B cell (primary cell): ENCODE results near the gene DAB2IP. TPM values are rescaled to one million over a fixed set of nuclear protein-coding genes. Genes with fewer than 3 reads are reported as not detected.

ENCODE experiments used
- ATAC-seq: fragments of 200-7000 bp; cut with Tn5 transposase; one replicate; pipeline ENCODE4 v1.10.0; 2021; ENCODE audit warnings: low read depth, mild to moderate bottlenecking, moderate number of reproducible peaks, moderate library complexity
- CTCF ChIA-PET: fragments of 350-600 bp; sonication (Branson Sonifier 250); formaldehyde crosslinking; loops from one replicate; lab custom pipeline; 2021; ENCODE audit warnings: antibody characterized with exemption, inconsistent platforms; lab: Charles Lee
- POLR2A ChIA-PET: fragments of 350-600 bp; sonication (Branson Sonifier 250); formaldehyde crosslinking; loops from one replicate; lab custom pipeline; 2021; ENCODE audit warnings: antibody characterized with exemption; lab: Charles Lee
- DNase-seq: peaks from one replicate; pipeline ENCODE4 v3.0.0; 2013
- H2AFZ ChIP-seq: 2 replicates; pipeline ENCODE4 v1.6.1; 2012; ENCODE audit warnings: mild to moderate bottlenecking, low read depth, low read length; ENCODE audit not compliant: insufficient read depth, poor library complexity, severe bottlenecking
- H3K27ac ChIP-seq, 2 donors: 1 replicate in 1 of 2; 2 replicates in 1 of 2; pipeline ENCODE4 v1.5.1; 2012 to 2013; ENCODE audit warnings: low read length in 2 of 2, mild to moderate bottlenecking in 2 of 2, moderate library complexity in 1 of 2
- H3K27me3 ChIP-seq, 4 experiments: fragments of 200-600 bp in 1 of 4; sonication (generic) in 1 of 4; replicated peaks in 1 of 4; 1 replicate in 2 of 4; 2 replicates in 2 of 4; pipeline versions ENCODE4 v1.6.1 to v1.7.0; 2013 to 2016; ENCODE audit warnings: low read length in 3 of 4, mild to moderate bottlenecking in 2 of 4, mixed read lengths in 1 of 4, moderate library complexity in 1 of 4; ENCODE audit not compliant: insufficient read depth in 4 of 4, control insufficient read depth in 3 of 4; ENCODE audit errors: control extremely low read depth in 1 of 4
- H3K36me3 ChIP-seq, 2 experiments: replicated peaks in 1 of 2; 1 replicate in 1 of 2; 2 replicates in 1 of 2; pipeline versions ENCODE4 v1.6.1 to v1.7.1; 2013; ENCODE audit warnings: low read length in 1 of 2; ENCODE audit not compliant: insufficient read depth in 2 of 2, control insufficient read depth in 1 of 2; ENCODE audit errors: control extremely low read depth in 1 of 2, extremely low read depth in 1 of 2
- H3K4me1 ChIP-seq, 2 donors: fragments of 200-600 bp in 1 of 2; sonication (generic) in 1 of 2; 1 replicate in 1 of 2; 2 replicates in 1 of 2; pipeline versions ENCODE4 v1.5.1 to v1.6.1; 2013 to 2017; ENCODE audit warnings: low read length in 2 of 2; ENCODE audit not compliant: control insufficient read depth in 2 of 2, insufficient read depth in 2 of 2
- H3K4me2 ChIP-seq: replicated peaks from 2 replicates; pipeline ENCODE3; 2012; ENCODE audit warnings: mild to moderate bottlenecking, low read depth, low read length; ENCODE audit not compliant: poor library complexity, severe bottlenecking
- H3K4me3 ChIP-seq, 5 experiments: fragments of 200-600 bp in 1 of 5; sonication (generic) in 1 of 5; 1 replicate in 3 of 5; 2 replicates in 2 of 5; pipeline versions ENCODE4 v1.5.1 to v1.7.0; 2011 to 2016; ENCODE audit warnings: low read length in 4 of 5, mild to moderate bottlenecking in 4 of 5, low read depth in 2 of 5, control low read depth in 1 of 5, moderate library complexity in 1 of 5; ENCODE audit not compliant: insufficient read depth in 1 of 5; ENCODE audit errors: control extremely low read depth in 1 of 5, extremely low read depth in 1 of 5
- H3K79me2 ChIP-seq: fragments of 200-600 bp; sonication (generic); one replicate; pipeline ENCODE4 v1.6.0; 2016; ENCODE audit warnings: low read length; ENCODE audit not compliant: control insufficient read depth, insufficient read depth
- H3K9ac ChIP-seq: fragments of 200-600 bp; sonication (generic); 2 replicates; pipeline ENCODE4 v1.6.1; 2017; ENCODE audit warnings: mild to moderate bottlenecking, low read length, moderate library complexity
- H3K9me3 ChIP-seq, 3 donors: one replicate each; pipeline versions ENCODE4 v1.6.1 to v1.7.1; 2013; ENCODE audit warnings: low read length in 2 of 3; ENCODE audit not compliant: control insufficient read depth in 2 of 3, insufficient read depth in 1 of 3; ENCODE audit errors: control extremely low read depth in 1 of 3
- H4K20me1 ChIP-seq: 2 replicates; pipeline ENCODE4 v1.6.0; 2012; ENCODE audit warnings: mild to moderate bottlenecking, low read length; ENCODE audit not compliant: insufficient read depth, control insufficient read depth, poor library complexity, severe bottlenecking
- H3K27ac Mint-ChIP-seq: one replicate; pipeline ENCODE4 v1.8.0; 2021; ENCODE audit warnings: mixed read lengths
- H3K27me3 Mint-ChIP-seq: one replicate; pipeline ENCODE4 v1.8.0; 2021; ENCODE audit warnings: mixed read lengths
- H3K4me1 Mint-ChIP-seq: one replicate; pipeline ENCODE4 v1.8.0; 2021; ENCODE audit warnings: mixed read lengths
- H3K4me3 Mint-ChIP-seq: one replicate; pipeline ENCODE4 v1.8.0; 2021; ENCODE audit warnings: mixed read lengths
- H3K9me3 Mint-ChIP-seq: one replicate; pipeline ENCODE4 v1.8.0; 2022; ENCODE audit warnings: mixed read lengths; ENCODE audit not compliant: insufficient read depth
- EZH2 ChIP-seq: IDR thresholded peaks from 2 replicates; pipeline ENCODE4 v1.6.1; 2012; ENCODE audit warnings: borderline replicate concordance, low read depth, mild to moderate bottlenecking, moderate library complexity, low read length; ENCODE audit not compliant: insufficient read depth, poor library complexity, severe bottlenecking
- WGBS: methylation state at CpG from one replicate; pipeline ENCODE4 v1.1.5; 2013; ENCODE audit warnings: missing lambda C conversion rate; ENCODE audit not compliant: insufficient coverage; 5-methylcytosine and 5-hydroxymethylcytosine counted together
- intact Hi-C: fragments of 100-400 bp; cut with micrococcal nuclease; formaldehyde crosslinking; loops from one replicate; pipeline ENCODE4 v1.10.0; 2022
- polyA plus RNA-seq: library from polyadenylated mRNA; depleted of rRNA; stranded (reverse); fragments of >200 nt; gene quantifications from 2 replicates; pipeline ENCODE4 v1.2.3, GENCODE V29; 2012
- total RNA-seq, 2 donors: library from RNA; stranded (reverse); fragments of 120-200 nt in 1 of 2; gene quantifications; 1 replicate in 1 of 2; 2 replicates in 1 of 2; pipeline versions ENCODE4 v1.2.3 to v1.2.4, GENCODE V29; 2013 to 2022
- TF ChIP-seq, protein P1 (sequence below): fragments of 200-600 bp; IDR thresholded peaks from one replicate; pipeline ENCODE4 v1.8.0; 2022; ENCODE audit warnings: antibody characterized with exemption, mild to moderate bottlenecking

The DAB2IP gene
- total and polyA plus RNA-seq, 2 donors (not counting 1 experiment from before 2014, with no cell fraction given): 1.1 to 3.9 TPM

GRCh38 chr9:121780177-121781040, 129.0 kb downstream of the DAB2IP start:
- H3K27ac ChIP-seq: no peak overlapping the region
- H3K9me3 ChIP-seq: peaks cover 0 to 5% (median 0%) of the 10 kb centered on the region in 3 donors
- Mint-ChIP-seq H3K4me3 (no peak overlapping the region), H3K27ac (no peak overlapping the region), H3K9me3 (no peaks in the 10 kb centered on the region), H3K4me1 (peaks cover 11% of the 10 kb centered on the region), H3K27me3 (no peaks in the 10 kb centered on the region)
- ATAC-seq (no peak), DNase-seq (no peak)
- no peak overlapping the region for H3K9ac ChIP-seq
- no peaks in the 10 kb centered on the region for H3K79me2 ChIP-seq
- ChIA-PET POLR2A (no interaction called here), CTCF (no interaction called here)
- no peaks in the 10 kb centered on the region for H3K36me3 ChIP-seq
- H3K4me1 ChIP-seq: no peaks in the 10 kb centered on the region
- 93% methylated on average over 17 of the region's 17 CpGs for WGBS
- intact Hi-C loops: no loop called here
- TF ChIP-seq, protein P1, sequence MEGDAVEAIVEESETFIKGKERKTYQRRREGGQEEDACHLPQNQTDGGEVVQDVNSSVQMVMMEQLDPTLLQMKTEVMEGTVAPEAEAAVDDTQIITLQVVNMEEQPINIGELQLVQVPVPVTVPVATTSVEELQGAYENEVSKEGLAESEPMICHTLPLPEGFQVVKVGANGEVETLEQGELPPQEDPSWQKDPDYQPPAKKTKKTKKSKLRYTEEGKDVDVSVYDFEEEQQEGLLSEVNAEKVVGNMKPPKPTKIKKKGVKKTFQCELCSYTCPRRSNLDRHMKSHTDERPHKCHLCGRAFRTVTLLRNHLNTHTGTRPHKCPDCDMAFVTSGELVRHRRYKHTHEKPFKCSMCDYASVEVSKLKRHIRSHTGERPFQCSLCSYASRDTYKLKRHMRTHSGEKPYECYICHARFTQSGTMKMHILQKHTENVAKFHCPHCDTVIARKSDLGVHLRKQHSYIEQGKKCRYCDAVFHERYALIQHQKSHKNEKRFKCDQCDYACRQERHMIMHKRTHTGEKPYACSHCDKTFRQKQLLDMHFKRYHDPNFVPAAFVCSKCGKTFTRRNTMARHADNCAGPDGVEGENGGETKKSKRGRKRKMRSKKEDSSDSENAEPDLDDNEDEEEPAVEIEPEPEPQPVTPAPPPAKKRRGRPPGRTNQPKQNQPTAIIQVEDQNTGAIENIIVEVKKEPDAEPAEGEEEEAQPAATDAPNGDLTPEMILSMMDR: no peak
- no peak for TF ChIP-seq EZH2
- no peaks in the 10 kb centered on the region for H3K27me3 ChIP-seq
- no peak overlapping the region for H3K4me3 ChIP-seq
- no peak overlapping the region for H2AFZ ChIP-seq
- H4K20me1 ChIP-seq: no peaks in the 10 kb centered on the region
- H3K4me2 ChIP-seq: no peak overlapping the region

GRCh38 chr9:121781145-121781548, 129.7 kb downstream of the DAB2IP start:
- WGBS: 96% methylated on average over 7 of the region's 8 CpGs
- no peaks in the 10 kb centered on the region for H3K4me1 ChIP-seq
- ATAC-seq (no peak), DNase-seq (no peak)
- ChIA-PET CTCF (no interaction called here), POLR2A (no interaction called here)
- no peak overlapping the region for H2AFZ ChIP-seq
- H3K9me3 Mint-ChIP-seq: no peaks in the 10 kb centered on the region
- peaks cover 0 to 5% (median 0%) of the 10 kb centered on the region in 3 donors for H3K9me3 ChIP-seq
- H4K20me1 ChIP-seq: no peaks in the 10 kb centered on the region
- peaks cover 11% of the 10 kb centered on the region for H3K4me1 Mint-ChIP-seq
- intact Hi-C loops: no loop called here
- TF ChIP-seq EZH2: no peak
- TF ChIP-seq, protein P1: no peak
- H3K9ac ChIP-seq: no peak overlapping the region
- no peaks in the 10 kb centered on the region for H3K27me3 Mint-ChIP-seq
- no peaks in the 10 kb centered on the region for H3K79me2 ChIP-seq
- H3K27ac ChIP-seq: no peak overlapping the region
- H3K4me3 ChIP-seq: no peak overlapping the region
- no peaks in the 10 kb centered on the region for H3K27me3 ChIP-seq
- no peak overlapping the region for H3K4me3 Mint-ChIP-seq
- H3K36me3 ChIP-seq: no peaks in the 10 kb centered on the region
- H3K27ac Mint-ChIP-seq: no peak overlapping the region
- H3K4me2 ChIP-seq: no peak overlapping the region
